Epithelial cell of esophagus (primary cell): ENCODE measurements around the gene SESN1.

Experiments
- DNase-seq: peaks from one replicate; pipeline ENCODE4 v3.0.0; 2010; ENCODE audit warnings: low read depth
- H3K4me3 ChIP-seq: 2 replicates; pipeline ENCODE4 v1.5.1; 2011; ENCODE audit warnings: mild to moderate bottlenecking, low read length, control low read depth
- TF ChIP-seq, protein P1 (sequence below): IDR thresholded peaks from 2 replicates; pipeline ENCODE4 v1.5.1; 2011; ENCODE audit warnings: low read depth, mild to moderate bottlenecking, low read length, control low read depth, inconsistent platforms; ENCODE audit not compliant: insufficient read depth; ENCODE audit errors: missing control alignments

Gene SESN1

DNA sequence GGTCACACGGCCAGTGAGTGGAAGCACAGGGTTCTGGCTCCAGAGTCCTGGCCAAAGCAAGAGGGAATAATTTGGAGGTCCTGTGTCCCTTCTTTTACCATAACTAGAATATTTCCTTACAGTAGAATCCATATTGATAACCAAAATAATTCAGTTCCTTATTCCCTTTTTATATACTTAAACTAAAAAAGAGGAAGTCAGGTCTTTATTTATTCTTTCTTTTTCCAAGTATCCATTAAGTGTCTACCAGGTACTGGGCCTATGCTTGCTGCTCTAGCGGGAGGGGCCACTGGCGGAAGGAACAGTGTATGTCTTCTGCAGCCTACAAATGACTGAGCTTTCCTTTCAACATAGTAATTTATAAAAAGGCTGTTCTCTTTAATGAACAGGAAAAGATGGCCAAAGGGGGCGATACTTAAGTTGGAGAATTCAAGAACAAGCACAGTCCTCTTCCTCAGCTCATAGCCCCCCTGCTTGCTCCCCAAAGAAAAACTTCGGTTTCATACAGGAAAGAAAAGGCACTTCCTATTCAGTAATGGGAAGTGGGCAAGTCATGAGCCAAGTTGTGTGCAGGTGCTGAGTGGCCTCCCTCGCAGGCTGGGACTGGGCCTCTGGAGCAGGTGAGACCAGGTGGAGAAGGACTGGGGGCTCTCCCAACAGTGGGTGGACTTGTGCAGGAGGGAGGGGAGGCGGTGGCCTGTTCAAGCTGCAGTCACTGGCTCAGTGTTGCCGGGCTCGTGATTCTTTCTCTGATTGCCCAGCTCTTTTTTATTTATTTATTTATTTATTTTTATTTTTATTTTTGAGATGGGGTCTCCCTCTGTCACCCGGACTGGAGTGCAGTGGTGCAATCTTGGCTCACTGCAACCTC, 135.5 kb downstream of the SESN1 start:
- TF ChIP-seq, protein P1, sequence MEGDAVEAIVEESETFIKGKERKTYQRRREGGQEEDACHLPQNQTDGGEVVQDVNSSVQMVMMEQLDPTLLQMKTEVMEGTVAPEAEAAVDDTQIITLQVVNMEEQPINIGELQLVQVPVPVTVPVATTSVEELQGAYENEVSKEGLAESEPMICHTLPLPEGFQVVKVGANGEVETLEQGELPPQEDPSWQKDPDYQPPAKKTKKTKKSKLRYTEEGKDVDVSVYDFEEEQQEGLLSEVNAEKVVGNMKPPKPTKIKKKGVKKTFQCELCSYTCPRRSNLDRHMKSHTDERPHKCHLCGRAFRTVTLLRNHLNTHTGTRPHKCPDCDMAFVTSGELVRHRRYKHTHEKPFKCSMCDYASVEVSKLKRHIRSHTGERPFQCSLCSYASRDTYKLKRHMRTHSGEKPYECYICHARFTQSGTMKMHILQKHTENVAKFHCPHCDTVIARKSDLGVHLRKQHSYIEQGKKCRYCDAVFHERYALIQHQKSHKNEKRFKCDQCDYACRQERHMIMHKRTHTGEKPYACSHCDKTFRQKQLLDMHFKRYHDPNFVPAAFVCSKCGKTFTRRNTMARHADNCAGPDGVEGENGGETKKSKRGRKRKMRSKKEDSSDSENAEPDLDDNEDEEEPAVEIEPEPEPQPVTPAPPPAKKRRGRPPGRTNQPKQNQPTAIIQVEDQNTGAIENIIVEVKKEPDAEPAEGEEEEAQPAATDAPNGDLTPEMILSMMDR = no peak
- no peak overlapping the region for H3K4me3 ChIP-seq
- DNase-seq = no peak

DNA sequence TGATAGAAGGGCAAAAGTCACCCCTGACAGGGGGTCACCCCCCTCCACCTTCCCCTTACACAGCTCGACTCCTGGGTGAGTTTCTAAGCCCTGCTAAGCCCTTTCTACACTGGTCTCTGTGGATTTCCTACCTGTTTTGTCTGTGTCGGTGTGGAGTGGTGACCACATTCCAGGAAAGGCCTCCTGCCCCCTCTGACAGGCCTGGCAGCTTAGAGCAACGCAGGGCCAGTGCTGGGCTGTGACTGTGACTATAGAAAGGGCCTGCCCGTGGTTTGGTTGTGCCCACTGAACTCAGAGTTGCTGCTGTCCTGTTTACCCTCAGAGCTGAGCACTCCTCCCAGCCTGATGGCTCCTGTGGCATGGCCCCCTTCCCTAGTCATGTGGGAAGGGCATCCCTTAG, 137.4 kb downstream of the SESN1 start:
- TF ChIP-seq, protein P1 = no peak
- H3K4me3 ChIP-seq = no peak overlapping the region
- DNase-seq = no peak

DNA sequence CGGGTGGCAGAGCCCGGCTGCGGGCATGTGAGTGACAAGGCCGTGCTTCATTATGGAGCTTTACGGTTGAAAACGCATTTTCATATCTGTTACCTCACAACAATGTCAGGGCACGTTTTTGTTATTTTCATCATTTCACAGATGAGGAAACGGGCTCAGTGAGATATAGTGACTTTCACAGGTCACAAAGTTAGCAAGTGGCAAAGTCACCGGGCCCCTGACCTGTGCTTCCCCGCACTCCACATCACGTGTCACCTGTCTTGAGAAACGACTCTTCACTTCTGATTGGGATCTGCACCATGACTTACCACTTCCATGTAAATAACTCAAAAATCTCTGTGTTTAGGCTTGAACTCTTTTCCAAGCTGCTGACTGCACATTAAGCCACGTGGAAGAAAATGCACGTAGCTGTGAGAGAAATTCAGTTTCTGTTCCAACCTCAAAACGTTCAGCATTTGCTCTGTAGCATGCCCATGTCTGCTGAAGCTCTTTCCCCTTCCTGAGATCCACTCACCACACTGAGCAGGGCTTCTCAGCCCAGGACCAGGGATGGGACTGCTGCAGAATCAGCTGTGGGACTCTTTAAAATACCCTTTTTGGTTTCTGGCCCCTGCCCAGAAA, 139.2 kb downstream of the SESN1 start:
- TF ChIP-seq, protein P1 = no peak
- no peak overlapping the region for H3K4me3 ChIP-seq
- DNase-seq = no peak

DNA sequence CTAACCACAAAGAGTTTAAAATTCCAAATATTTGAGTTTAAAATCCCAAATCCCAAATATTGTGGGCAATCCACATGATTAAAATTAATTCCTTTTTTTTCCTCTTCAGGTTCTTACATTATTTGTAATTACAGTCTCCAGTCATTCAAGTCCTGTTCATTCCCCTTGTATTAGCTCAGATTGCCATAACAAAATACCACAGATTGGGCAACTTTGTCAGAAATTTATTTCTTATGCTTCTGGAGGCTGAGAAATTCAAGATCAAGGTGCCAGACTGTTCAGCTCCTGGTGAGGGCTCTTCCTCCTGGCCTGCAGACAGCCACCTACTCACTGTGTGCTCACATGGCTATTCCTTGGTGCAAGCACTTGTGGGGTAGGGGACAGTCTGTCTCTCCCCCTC, 141.0 kb downstream of the SESN1 start:
- DNase-seq = no peak
- TF ChIP-seq, protein P1 = no peak

DNA sequence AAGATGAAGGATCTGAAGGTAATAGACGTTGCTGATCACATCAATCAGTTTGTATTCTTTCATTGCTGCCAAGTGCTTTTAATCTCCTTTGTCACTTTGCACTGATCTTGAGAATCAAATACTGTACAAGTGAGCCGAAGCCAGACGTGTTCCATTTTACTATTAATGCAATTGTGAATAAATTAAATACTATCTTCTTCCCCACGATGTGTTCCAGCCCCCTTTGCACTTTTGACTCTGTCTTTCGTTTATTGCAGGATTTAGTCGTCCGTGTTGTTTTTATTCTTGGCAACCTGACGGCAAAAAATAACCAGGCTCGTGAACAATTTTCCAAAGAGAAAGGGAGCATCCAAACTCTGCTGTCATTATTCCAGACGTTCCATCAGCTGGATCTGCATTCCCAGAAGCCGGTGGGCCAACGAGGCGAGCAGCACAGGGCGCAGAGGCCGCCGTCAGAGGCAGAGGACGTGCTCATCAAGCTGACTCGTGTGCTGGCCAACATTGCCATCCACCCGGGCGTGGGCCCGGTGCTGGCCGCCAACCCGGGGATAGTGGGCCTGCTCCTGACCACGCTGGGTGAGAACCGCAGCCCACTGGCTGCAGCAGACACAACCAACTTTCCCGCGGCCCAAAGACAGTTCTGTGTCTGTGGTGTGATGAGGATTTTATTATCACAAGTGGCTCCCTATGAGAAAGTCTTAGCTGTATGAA, 141.7 kb downstream of the SESN1 start:
- no peak for DNase-seq
- H3K4me3 ChIP-seq = no peak overlapping the region
- TF ChIP-seq, protein P1 = no peak

More for the DNA sequence above, 141.0 kb downstream of the SESN1 start:
- no peak overlapping the region for H3K4me3 ChIP-seq

DNA sequence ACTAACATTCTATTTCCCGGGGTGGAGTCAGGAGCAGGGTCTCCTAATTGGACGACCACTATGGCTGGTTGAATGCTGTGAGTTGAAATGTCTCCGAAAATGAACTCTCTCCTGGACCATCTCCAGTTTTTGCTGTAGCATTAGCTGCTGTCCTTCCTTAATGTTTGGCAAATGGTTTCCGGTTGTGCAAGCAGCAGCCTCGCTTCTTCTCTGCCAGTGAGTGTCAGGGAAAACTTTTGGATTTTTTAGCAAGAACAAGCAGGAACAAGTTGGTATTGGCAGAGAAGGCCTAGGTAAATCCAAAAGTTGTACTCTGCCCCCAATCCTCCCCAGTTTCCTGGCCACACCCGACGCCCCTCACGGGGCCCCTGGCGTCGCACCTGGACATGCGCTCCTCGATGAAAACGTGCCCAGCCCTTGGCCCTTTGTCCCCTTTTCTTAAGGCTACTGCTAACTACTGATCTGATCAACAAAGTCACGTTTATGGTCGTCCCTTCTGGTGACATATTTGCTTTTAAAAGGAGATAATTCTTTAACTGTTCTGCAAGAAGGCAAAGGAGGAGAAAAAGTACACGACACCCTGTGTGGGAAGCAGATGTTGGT, 143.2 kb downstream of the SESN1 start:
- TF ChIP-seq, protein P1 = no peak
- peak; percentile 60 for DNase-seq
- H3K4me3 ChIP-seq = no peak overlapping the region
